K562 (cell line): ENCODE data around the gene CASP9. TPM values are rescaled to one million over a fixed set of nuclear protein-coding genes. Genes with fewer than 3 reads are reported as not detected.

Source experiments
- CHD1 ChIP-seq: fragments of 200-600 bp; sonication (generic); IDR thresholded peaks from one replicate; pipeline ENCODE4 v1.6.1; 2012; ENCODE audit warnings: mild to moderate bottlenecking, moderate library complexity, low read length, inconsistent platforms
- CREB3 ChIP-seq: fragments of 450-650 bp; conservative IDR thresholded peaks from 2 replicates; pipeline ENCODE4 v1.6.1; 2016; ENCODE audit warnings: missing genetic modification characterization, low read depth, mild to moderate bottlenecking, missing compliant biosample characterization, moderate library complexity
- GTF2B ChIP-seq: IDR thresholded peaks from 2 replicates; pipeline ENCODE4 v1.6.1; 2011; ENCODE audit not compliant: insufficient read length; ENCODE audit errors: extremely low read depth
- KDM2B ChIP-seq: fragments of 250-450 bp; sonication (Bioruptor Pico); IDR thresholded peaks from 2 replicates; pipeline ENCODE4 v1.8.0; 2021; ENCODE audit warnings: mild to moderate bottlenecking, moderate library complexity
- OTX1 ChIP-seq: fragments of 450-650 bp; formaldehyde crosslinking; IDR thresholded peaks from 2 replicates; pipeline ENCODE4 v1.4.0; 2022; ENCODE audit warnings: mild to moderate bottlenecking
- ZNF395 ChIP-seq: fragments of 200-800 bp; sonication (Bioruptor generic); IDR thresholded peaks from 2 replicates; pipeline ENCODE4 v1.6.1; 2017; ENCODE audit warnings: missing genetic modification characterization, missing compliant biosample characterization
- polyA plus RNA-seq, 8 experiments: library from polyadenylated mRNA; depleted of rRNA in 4 of 8; stranded (reverse) in 5 of 8; unstranded in 3 of 8; fragments of >200 nt; fragmentation: Nextera tagmentation in 2 of 8; fragmentation: Illumina TruSeq in 1 of 8; extraction: Ambion mirVana in 2 of 8; extraction: Trizol in 1 of 8; gene quantifications; 2 replicates each; pipeline versions ENCODE4 v1.2.1 to v1.2.3, GENCODE V29; 2011 to 2014; ENCODE audit warnings: inconsistent platforms in 1 of 8, missing spikeins in 1 of 8
- total RNA-seq, 7 experiments: library from RNA; depleted of rRNA in 6 of 7; stranded (reverse); fragments of >200 nt in 6 of 7; fragmentation: Illumina TruSeq in 2 of 7; extraction: Trizol in 2 of 7; gene quantifications; 2 replicates each; pipeline versions ENCODE4 v1.2.1 to v1.2.3, GENCODE V29; 2011 to 2021; ENCODE audit warnings: low replicate concordance in 1 of 7
- TF ChIP-seq, protein P1 (sequence below), 2 experiments: fragments of 450-650 bp in 1 of 2; sonication (generic) in 1 of 2; formaldehyde crosslinking in 1 of 2; IDR thresholded peaks in 1 of 2; conservative IDR thresholded peaks in 1 of 2; 2 replicates each; pipeline versions ENCODE4 v1.6.1 to v1.8.1; 2016 to 2023; ENCODE audit warnings: mild to moderate bottlenecking in 2 of 2, moderate library complexity in 2 of 2, inconsistent platforms in 1 of 2, missing genetic modification reagents in 1 of 2
- TF ChIP-seq, protein P2 (sequence below): fragments of 200-400 bp; formaldehyde crosslinking; IDR thresholded peaks from 2 replicates; pipeline ENCODE4 v1.6.1; 2017; ENCODE audit warnings: mild to moderate bottlenecking, low read depth, low read length, moderate library complexity

CASP9 gene
- total and polyA plus RNA-seq, 9 of the 15 experiments (the other 6 are each of a cell fraction or from before 2014, with no cell fraction given), result 10.8 to 54.1 (median 30.7) TPM

DNA sequence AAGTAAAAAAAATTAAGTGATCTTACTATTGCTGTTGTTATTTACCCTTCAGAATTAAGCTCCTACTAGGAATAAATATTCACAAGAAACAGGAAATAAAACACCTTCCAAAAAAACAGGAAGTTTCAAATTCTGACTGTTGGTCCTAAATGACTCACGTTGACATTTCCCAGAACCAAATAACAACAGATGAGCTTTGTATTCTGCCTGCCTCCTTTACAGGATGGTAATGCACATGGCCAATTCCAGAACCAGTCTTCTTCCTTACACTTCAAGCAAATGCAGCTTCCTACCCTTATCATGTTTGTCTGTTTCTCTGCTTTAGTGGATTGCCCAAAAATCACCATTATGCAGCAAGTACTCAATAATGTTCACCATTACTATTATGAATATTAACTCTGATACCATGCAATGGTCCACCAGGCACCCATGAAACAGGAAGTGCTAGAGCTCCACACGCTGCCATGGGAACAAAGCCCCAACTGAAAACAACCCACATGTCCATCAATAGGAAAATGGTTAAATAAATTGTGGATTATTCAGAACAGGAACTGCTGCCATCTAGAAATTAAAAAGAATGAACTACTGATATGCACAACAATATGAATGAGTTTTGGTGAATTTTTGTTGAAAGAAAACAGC, 8.9 kb downstream of the CASP9 start (continued):
- TF ChIP-seq CREB3 (tag) (no peak), CHD1 (no peak), ZNF395 (CRISPR knock-in tag) (no peak), KDM2B (CRISPR knock-in tag) (no peak), OTX1 (no peak), GTF2B (no peak)
- TF ChIP-seq, protein P1, sequence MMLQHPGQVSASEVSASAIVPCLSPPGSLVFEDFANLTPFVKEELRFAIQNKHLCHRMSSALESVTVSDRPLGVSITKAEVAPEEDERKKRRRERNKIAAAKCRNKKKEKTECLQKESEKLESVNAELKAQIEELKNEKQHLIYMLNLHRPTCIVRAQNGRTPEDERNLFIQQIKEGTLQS (IDR thresholded peaks at IDR 0.05), result peak; percentile 63; the same call in 1 of the 2 replicates
- TF ChIP-seq, protein P1 (CRISPR knock-in tag; conservative IDR thresholded peaks at IDR 0.05), result no peak
- TF ChIP-seq, protein P2, sequence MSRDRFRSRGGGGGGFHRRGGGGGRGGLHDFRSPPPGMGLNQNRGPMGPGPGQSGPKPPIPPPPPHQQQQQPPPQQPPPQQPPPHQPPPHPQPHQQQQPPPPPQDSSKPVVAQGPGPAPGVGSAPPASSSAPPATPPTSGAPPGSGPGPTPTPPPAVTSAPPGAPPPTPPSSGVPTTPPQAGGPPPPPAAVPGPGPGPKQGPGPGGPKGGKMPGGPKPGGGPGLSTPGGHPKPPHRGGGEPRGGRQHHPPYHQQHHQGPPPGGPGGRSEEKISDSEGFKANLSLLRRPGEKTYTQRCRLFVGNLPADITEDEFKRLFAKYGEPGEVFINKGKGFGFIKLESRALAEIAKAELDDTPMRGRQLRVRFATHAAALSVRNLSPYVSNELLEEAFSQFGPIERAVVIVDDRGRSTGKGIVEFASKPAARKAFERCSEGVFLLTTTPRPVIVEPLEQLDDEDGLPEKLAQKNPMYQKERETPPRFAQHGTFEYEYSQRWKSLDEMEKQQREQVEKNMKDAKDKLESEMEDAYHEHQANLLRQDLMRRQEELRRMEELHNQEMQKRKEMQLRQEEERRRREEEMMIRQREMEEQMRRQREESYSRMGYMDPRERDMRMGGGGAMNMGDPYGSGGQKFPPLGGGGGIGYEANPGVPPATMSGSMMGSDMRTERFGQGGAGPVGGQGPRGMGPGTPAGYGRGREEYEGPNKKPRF, result no peak
